Kidney epithelial cell (primary cell): ENCODE data around the gene GPATCH2L. TPM values are rescaled to one million over a fixed set of nuclear protein-coding genes. Genes with fewer than 3 reads are reported as not detected.

Source experiments
- DNase-seq: peaks from one replicate; pipeline ENCODE4 v3.0.0-alpha.2; 2010; ENCODE audit warnings: low read depth
- H3K27me3 ChIP-seq: 2 replicates; pipeline ENCODE4 v1.6.0; 2011; ENCODE audit warnings: low read length; ENCODE audit not compliant: control insufficient read depth, insufficient read depth
- H3K36me3 ChIP-seq: 2 replicates; pipeline ENCODE4 v1.5.1; 2011; ENCODE audit warnings: low read length; ENCODE audit not compliant: control insufficient read depth, insufficient read depth
- H3K4me3 ChIP-seq: 2 replicates; pipeline ENCODE4 v1.5.1; 2011; ENCODE audit warnings: low read depth, mild to moderate bottlenecking, control low read depth, low read length
- total RNA-seq: library from RNA; depleted of rRNA; stranded (reverse); fragments of >200 nt; gene quantifications from 2 replicates; pipeline ENCODE4 v1.2.3, GENCODE V29; 2015
- TF ChIP-seq, protein P1 (sequence below): IDR thresholded peaks from 2 replicates; pipeline ENCODE4 v1.5.1; 2011; ENCODE audit warnings: mild to moderate bottlenecking, moderate library complexity, low read length, control low read depth, inconsistent platforms; ENCODE audit not compliant: insufficient read depth, poor library complexity, severe bottlenecking

Gene GPATCH2L
- total RNA-seq, 1 donor from 2014 or later: 83.3 TPM

DNA sequence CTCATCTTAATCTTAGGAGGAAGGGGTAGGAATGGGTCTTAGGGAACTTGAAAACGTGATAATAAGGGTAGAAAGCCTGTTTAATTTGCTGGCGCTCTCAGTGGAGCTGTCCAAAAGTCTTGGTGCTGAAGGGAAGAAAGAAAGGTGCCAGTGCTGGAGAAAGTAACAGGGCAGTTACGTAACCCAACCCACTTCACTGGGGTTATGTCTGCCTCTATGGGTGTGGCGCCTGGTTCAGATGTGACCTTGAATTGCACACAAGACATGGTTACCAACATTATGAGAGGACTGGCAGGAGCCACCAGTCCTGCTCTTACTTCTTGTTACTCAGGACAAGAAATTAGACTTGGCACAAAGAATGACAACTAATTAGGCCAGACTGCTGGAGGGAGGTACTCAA lies 18.6 kb upstream of the GPATCH2L start:
- TF ChIP-seq, protein P1, sequence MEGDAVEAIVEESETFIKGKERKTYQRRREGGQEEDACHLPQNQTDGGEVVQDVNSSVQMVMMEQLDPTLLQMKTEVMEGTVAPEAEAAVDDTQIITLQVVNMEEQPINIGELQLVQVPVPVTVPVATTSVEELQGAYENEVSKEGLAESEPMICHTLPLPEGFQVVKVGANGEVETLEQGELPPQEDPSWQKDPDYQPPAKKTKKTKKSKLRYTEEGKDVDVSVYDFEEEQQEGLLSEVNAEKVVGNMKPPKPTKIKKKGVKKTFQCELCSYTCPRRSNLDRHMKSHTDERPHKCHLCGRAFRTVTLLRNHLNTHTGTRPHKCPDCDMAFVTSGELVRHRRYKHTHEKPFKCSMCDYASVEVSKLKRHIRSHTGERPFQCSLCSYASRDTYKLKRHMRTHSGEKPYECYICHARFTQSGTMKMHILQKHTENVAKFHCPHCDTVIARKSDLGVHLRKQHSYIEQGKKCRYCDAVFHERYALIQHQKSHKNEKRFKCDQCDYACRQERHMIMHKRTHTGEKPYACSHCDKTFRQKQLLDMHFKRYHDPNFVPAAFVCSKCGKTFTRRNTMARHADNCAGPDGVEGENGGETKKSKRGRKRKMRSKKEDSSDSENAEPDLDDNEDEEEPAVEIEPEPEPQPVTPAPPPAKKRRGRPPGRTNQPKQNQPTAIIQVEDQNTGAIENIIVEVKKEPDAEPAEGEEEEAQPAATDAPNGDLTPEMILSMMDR: no peak
- Histone ChIP-seq H3K27me3 (peaks cover 55% of the 10 kb centered on the region), H3K36me3 (no peaks in the 10 kb centered on the region), H3K4me3 (no peak overlapping the region)
- DNase-seq: no peak

- Histone ChIP-seq H3K36me3 (no peaks in the 10 kb centered on the region), H3K27me3 (peaks cover 65% of the 10 kb centered on the region), H3K4me3 (no peak overlapping the region)
- DNase-seq: no peak
- TF ChIP-seq, protein P1: no peak
These were observed 17.5 kb upstream of the GPATCH2L start for GRCh38 chr14:76134231-76134630.

DNA sequence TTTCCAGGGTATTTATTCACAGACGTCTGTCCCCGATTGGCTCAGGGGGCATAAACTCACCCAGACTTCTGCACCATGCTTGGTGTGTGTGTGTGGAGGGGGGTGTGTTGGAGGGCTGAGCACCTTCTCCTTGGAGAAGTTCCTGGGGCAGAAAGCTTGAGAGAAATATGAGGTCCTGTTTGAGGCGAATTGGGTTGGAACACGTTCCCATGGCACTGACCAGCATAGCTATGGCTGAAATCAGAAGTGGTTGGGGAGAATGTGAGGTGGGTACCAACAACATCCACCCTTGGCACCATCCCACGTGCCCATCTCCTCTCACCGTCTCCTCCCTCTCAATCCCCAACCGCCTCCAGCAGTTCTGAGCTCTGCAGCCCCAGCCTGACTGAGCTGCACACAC lies 16.0 kb upstream of the GPATCH2L start:
- H3K27me3 ChIP-seq: peaks cover 65% of the 10 kb centered on the region
- DNase-seq: no peak
- H3K4me3 ChIP-seq: no peak overlapping the region
- TF ChIP-seq, protein P1: no peak
- no peaks in the 10 kb centered on the region for H3K36me3 ChIP-seq

GRCh38 chr14:76136476-76137110 lies 15.1 kb upstream of the GPATCH2L start:
- TF ChIP-seq, protein P1: no peak
- H3K4me3 ChIP-seq: no peak overlapping the region
- H3K36me3 ChIP-seq: no peaks in the 10 kb centered on the region
- H3K27me3 ChIP-seq: peaks cover 57% of the 10 kb centered on the region
- DNase-seq: no peak

GRCh38 chr14:76138119-76138757 lies 13.5 kb upstream of the GPATCH2L start:
- TF ChIP-seq, protein P1: no peak
- Histone ChIP-seq H3K27me3 (peaks cover 52% of the 10 kb centered on the region), H3K36me3 (no peaks in the 10 kb centered on the region), H3K4me3 (no peak overlapping the region)
- DNase-seq: no peak
